Cardiac muscle cell (in vitro differentiated cells and primary cell): Measurements from ENCODE around the gene PUM1. TPM values are rescaled to one million over a fixed set of nuclear protein-coding genes. Genes with fewer than 3 reads are reported as not detected.

ENCODE experiments used
- DNase-seq, 2 donors: peaks; one replicate each; pipeline versions ENCODE4 v3.0.0 to v3.0.0-alpha.2; 2010 to 2017; ENCODE audit warnings: low read depth in 1 of 2, low spot score in 1 of 2
- H3K27ac ChIP-seq: fragments of 200-600 bp; sonication (generic); 2 replicates; pipeline ENCODE4 v1.5.1; 2016
- H3K27me3 ChIP-seq: fragments of 200-600 bp; sonication (generic); 2 replicates; pipeline ENCODE4 v1.6.0; 2016; ENCODE audit warnings: control low read depth
- H3K36me3 ChIP-seq: fragments of 200-600 bp; sonication (generic); 2 replicates; pipeline ENCODE4 v1.5.1; 2016; ENCODE audit warnings: control low read depth
- H3K4me1 ChIP-seq: fragments of 200-600 bp; sonication (generic); 2 replicates; pipeline ENCODE4 v1.8.1; 2017; ENCODE audit warnings: low read depth, mild to moderate bottlenecking, mixed run types
- H3K4me3 ChIP-seq: fragments of 200-600 bp; sonication (generic); 2 replicates; pipeline ENCODE4 v1.5.1; 2016; ENCODE audit warnings: mild to moderate bottlenecking
- H3K9me3 ChIP-seq: fragments of 200-600 bp; sonication (generic); 2 replicates; pipeline ENCODE4 v1.5.1; 2017; ENCODE audit warnings: low read depth, mild to moderate bottlenecking, control low read depth
- polyA plus RNA-seq: library from polyadenylated mRNA; unstranded; fragments of >200 nt; fragmentation: Nextera tagmentation; extraction: Ambion mirVana; gene quantifications from 2 replicates; pipeline ENCODE4 v1.2.1, GENCODE V29; 2016
- total RNA-seq: library from RNA; depleted of rRNA; stranded (reverse); fragments of >200 nt; gene quantifications from 2 replicates; pipeline ENCODE4 v1.2.3, GENCODE V29; 2016
- TF ChIP-seq, protein P1 (sequence below): IDR thresholded peaks from 2 replicates; pipeline ENCODE4 v1.5.1; 2012; ENCODE audit warnings: low read depth, mild to moderate bottlenecking, low read length

Gene PUM1
- total and polyA plus RNA-seq, 2 experiments from 2014 or later = 81.1 to 130 TPM

DNA sequence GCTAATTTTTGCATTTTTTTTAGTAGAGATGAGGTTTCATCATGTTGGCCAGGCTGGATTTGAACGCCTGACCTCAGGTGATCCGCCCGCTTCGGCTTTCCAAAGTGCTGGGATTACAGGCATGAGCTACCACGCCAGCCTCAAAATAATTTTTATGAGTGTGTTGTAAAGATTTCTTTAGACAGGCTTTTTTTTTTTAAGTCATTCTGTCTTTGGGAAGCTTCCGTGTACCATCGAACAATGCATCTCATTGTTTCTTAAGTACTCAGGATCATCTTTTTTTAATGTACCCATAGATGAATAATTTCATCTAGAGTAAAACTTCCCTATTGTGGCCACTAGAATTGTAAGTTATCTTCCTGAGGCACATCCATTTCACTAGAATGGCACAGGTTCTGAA, 137.3 kb downstream of the PUM1 start:
- Histone ChIP-seq H3K4me1 (peaks cover 11% of the 10 kb centered on the region), H3K9me3 (no peaks in the 10 kb centered on the region), H3K4me3 (no peak overlapping the region), H3K36me3 (peaks cover 16% of the 10 kb centered on the region), H3K27me3 (no peaks in the 10 kb centered on the region), H3K27ac (peak overlapping the region; percentile 54)
- TF ChIP-seq, protein P1, sequence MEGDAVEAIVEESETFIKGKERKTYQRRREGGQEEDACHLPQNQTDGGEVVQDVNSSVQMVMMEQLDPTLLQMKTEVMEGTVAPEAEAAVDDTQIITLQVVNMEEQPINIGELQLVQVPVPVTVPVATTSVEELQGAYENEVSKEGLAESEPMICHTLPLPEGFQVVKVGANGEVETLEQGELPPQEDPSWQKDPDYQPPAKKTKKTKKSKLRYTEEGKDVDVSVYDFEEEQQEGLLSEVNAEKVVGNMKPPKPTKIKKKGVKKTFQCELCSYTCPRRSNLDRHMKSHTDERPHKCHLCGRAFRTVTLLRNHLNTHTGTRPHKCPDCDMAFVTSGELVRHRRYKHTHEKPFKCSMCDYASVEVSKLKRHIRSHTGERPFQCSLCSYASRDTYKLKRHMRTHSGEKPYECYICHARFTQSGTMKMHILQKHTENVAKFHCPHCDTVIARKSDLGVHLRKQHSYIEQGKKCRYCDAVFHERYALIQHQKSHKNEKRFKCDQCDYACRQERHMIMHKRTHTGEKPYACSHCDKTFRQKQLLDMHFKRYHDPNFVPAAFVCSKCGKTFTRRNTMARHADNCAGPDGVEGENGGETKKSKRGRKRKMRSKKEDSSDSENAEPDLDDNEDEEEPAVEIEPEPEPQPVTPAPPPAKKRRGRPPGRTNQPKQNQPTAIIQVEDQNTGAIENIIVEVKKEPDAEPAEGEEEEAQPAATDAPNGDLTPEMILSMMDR = no peak
- DNase-seq = no peak

GRCh38 chr1:30927448-30927847, 138.1 kb downstream of the PUM1 start:
- DNase-seq = no peak
- Histone ChIP-seq H3K27ac (no peak overlapping the region), H3K4me3 (no peak overlapping the region), H3K36me3 (peaks cover 12% of the 10 kb centered on the region), H3K27me3 (no peaks in the 10 kb centered on the region), H3K9me3 (no peaks in the 10 kb centered on the region), H3K4me1 (peaks cover 11% of the 10 kb centered on the region)
- TF ChIP-seq, protein P1 = no peak

GRCh38 chr1:30923597-30923996, 141.9 kb downstream of the PUM1 start:
- no peaks in the 10 kb centered on the region for H3K36me3 ChIP-seq
- no peaks in the 10 kb centered on the region for H3K9me3 ChIP-seq
- TF ChIP-seq, protein P1 = no peak
- H3K27me3 ChIP-seq = no peaks in the 10 kb centered on the region
- H3K4me3 ChIP-seq = no peak overlapping the region
- H3K4me1 ChIP-seq = peaks cover 3% of the 10 kb centered on the region
- no peak overlapping the region for H3K27ac ChIP-seq
- peak in 1 of 2 donors; percentile 47 for DNase-seq

- H3K36me3 ChIP-seq = no peaks in the 10 kb centered on the region
- TF ChIP-seq, protein P1 = no peak
- no peaks in the 10 kb centered on the region for H3K9me3 ChIP-seq
- DNase-seq = no peak
- H3K4me1 ChIP-seq = no peaks in the 10 kb centered on the region
- no peak overlapping the region for H3K27ac ChIP-seq
- no peaks in the 10 kb centered on the region for H3K27me3 ChIP-seq
- no peak overlapping the region for H3K4me3 ChIP-seq
Measured at GRCh38 chr1:30920827-30921226, 144.7 kb downstream of the PUM1 start.

GRCh38 chr1:30919025-30919881, 146.3 kb downstream of the PUM1 start:
- no peak overlapping the region for H3K27ac ChIP-seq
- H3K4me1 ChIP-seq = no peaks in the 10 kb centered on the region
- DNase-seq = peak; percentile 26 to 77
- H3K9me3 ChIP-seq = no peaks in the 10 kb centered on the region
- H3K27me3 ChIP-seq = no peaks in the 10 kb centered on the region
- TF ChIP-seq, protein P1 = no peak
- no peak overlapping the region for H3K4me3 ChIP-seq
- no peaks in the 10 kb centered on the region for H3K36me3 ChIP-seq
